Testis (tissue), 3 donors: ENCODE measurements around the gene RBPJ. TPM values are rescaled to one million over a fixed set of nuclear protein-coding genes. Genes with fewer than 3 reads are reported as not detected.

ENCODE experiments used
- DNase-seq: peaks from one replicate; pipeline ENCODE4 v3.0.0-alpha.2; 2019
- H3K27ac ChIP-seq, 2 donors: fragments of 200-600 bp; sonication (generic); one replicate each; pipeline ENCODE4 v1.5.1; 2019
- H3K27me3 ChIP-seq: fragments of 200-600 bp; sonication (generic); one replicate; pipeline ENCODE4 v1.5.1; 2019
- H3K36me3 ChIP-seq: fragments of 200-600 bp; sonication (generic); one replicate; pipeline ENCODE4 v1.5.1; 2017; ENCODE audit warnings: low read depth; ENCODE audit errors: missing control alignments
- H3K4me1 ChIP-seq: fragments of 200-600 bp; sonication (generic); one replicate; pipeline ENCODE4 v1.5.1; 2019
- H3K4me3 ChIP-seq, 2 donors: fragments of 200-600 bp; sonication (generic); one replicate each; pipeline ENCODE4 v1.5.1; 2017 to 2019
- H3K9me3 ChIP-seq: fragments of 200-600 bp; sonication (generic); one replicate; pipeline ENCODE4 v1.5.1; 2017
- POLR2A ChIP-seq: fragments of 450-650 bp; IDR thresholded peaks from one replicate; pipeline ENCODE4 v1.6.1; 2017; ENCODE audit warnings: antibody characterized with exemption, mild to moderate bottlenecking, moderate library complexity
- WGBS, 2 donors: methylation state at CpG; one replicate each; pipeline ENCODE4 v1.1.5; 2018; 5-methylcytosine and 5-hydroxymethylcytosine counted together
- intact Hi-C: fragments of 100-400 bp; cut with DNase I; formaldehyde crosslinking; loops from one replicate; pipeline ENCODE4 v1.15.1; 2023; ENCODE audit warnings: low total_unique reads
- polyA plus RNA-seq: library from polyadenylated mRNA; stranded (reverse); fragments of 350-450 nt; fragmentation: Illumina TruSeq; extraction: RNeasy Lipid Tissue Mini Kit (QIAGEN cat#74804); gene quantifications from one replicate; pipeline ENCODE4 v1.2.3, GENCODE V29; 2014; ENCODE audit warnings: low read depth, low replicate concordance; ENCODE audit not compliant: insufficient read depth
- total RNA-seq, 2 donors: library from RNA; depleted of rRNA; stranded (reverse); fragments of >200 nt; gene quantifications; one replicate each; pipeline ENCODE4 v1.2.3, GENCODE V29; 2016
- TF ChIP-seq, protein P1 (sequence below), 3 experiments: fragments of 450-650 bp in 2 of 3; fragments of 200-600 bp in 1 of 3; sonication (generic) in 1 of 3; IDR thresholded peaks; one replicate each; pipeline ENCODE4 v1.5.1; 2016 to 2019; ENCODE audit warnings: antibody characterized with exemption in 3 of 3, mild to moderate bottlenecking in 2 of 3, moderate library complexity in 1 of 3

The RBPJ gene
- total and polyA plus RNA-seq, 3 donors from 2014 or later = 57.7 to 75.8 (median 71.6) TPM

DNA sequence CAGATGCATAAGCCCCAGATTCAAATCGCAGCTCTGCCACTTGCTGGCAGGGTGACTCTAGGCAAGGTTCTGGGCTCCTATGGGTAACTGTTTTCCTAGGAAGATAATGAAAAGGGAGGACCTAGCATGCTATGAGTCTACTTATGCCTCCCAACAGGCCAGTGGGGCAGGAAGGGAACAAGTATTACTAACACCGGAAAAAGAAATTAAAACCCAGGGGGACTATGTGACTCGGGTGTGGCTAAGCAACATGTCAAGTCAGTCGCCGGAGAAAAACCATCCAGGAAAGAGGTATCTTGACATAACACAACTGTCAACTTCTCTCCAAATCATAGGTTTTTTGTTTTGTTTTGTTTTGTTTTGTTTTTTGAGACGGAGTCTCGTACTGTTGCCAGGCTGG is 45.5 kb upstream of the RBPJ start:
- Histone ChIP-seq H3K27ac (no peak overlapping the region), H3K4me1 (no peaks in the 10 kb centered on the region), H3K9me3 (no peaks in the 10 kb centered on the region), H3K36me3 (no peaks in the 10 kb centered on the region), H3K4me3 (no peak overlapping the region), H3K27me3 (no peaks in the 10 kb centered on the region)
- no peak for DNase-seq
- TF ChIP-seq, protein P1, sequence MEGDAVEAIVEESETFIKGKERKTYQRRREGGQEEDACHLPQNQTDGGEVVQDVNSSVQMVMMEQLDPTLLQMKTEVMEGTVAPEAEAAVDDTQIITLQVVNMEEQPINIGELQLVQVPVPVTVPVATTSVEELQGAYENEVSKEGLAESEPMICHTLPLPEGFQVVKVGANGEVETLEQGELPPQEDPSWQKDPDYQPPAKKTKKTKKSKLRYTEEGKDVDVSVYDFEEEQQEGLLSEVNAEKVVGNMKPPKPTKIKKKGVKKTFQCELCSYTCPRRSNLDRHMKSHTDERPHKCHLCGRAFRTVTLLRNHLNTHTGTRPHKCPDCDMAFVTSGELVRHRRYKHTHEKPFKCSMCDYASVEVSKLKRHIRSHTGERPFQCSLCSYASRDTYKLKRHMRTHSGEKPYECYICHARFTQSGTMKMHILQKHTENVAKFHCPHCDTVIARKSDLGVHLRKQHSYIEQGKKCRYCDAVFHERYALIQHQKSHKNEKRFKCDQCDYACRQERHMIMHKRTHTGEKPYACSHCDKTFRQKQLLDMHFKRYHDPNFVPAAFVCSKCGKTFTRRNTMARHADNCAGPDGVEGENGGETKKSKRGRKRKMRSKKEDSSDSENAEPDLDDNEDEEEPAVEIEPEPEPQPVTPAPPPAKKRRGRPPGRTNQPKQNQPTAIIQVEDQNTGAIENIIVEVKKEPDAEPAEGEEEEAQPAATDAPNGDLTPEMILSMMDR (IDR thresholded peaks at IDR 0.05) = no peak
- no peak for TF ChIP-seq POLR2A
- intact Hi-C loops = no loop called here
- WGBS, 2 donors = 73 to 81% methylated on average over 7 of the region's 7 CpGs

DNA sequence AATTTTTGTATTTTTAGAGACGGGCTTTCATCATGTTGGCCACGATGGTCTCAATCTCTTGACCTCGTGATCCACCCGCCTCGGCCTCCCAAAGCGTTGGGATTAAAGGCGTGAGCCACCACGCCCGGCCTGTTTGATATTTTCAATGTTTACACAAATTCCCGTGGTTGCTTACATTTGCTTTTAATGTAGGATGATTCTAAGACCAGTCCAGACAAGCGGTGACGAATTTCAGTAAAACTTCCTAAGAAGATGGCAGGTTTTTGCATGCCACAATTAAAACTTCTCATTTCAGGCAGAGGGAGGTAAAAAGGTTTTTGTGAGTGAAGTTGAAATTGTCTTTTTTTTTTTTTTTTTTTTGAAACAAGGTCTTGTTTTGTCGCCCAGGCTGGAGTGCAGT is 41.4 kb upstream of the RBPJ start:
- H3K9me3 ChIP-seq = no peaks in the 10 kb centered on the region
- 93 to 94% methylated on average over 13 of the region's 13 CpGs for WGBS, 2 donors

DNA sequence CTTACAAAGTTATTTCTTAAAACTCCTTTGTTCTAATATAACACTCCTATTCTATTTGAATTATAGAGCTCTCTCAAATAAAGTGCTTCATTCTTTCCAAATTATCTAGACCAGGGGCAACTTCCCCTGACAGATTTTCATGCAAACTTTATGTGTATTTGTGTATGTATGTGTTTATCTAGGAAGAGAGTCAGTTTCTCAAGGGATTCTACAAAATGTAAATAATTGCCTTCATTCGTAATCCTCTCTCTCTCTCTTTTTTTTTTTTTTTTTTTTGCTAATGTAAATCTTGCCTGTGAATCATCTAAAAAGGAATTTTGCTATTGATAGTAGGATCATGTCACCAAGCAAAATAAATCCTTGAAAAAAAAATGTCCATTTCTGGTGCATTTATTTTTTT is 38.9 kb upstream of the RBPJ start:
- TF ChIP-seq, protein P1 (IDR thresholded peaks at IDR 0.05) = no peak
- no peak for TF ChIP-seq POLR2A
- H3K27me3 ChIP-seq = no peaks in the 10 kb centered on the region
- H3K4me3 ChIP-seq = no peak overlapping the region
- H3K27ac ChIP-seq = no peak overlapping the region
- intact Hi-C loops = no loop called here
- no peaks in the 10 kb centered on the region for H3K9me3 ChIP-seq
- WGBS, 2 donors = 87 to 89% methylated on average over 1 of the region's 1 CpG
- H3K36me3 ChIP-seq = no peaks in the 10 kb centered on the region
- H3K4me1 ChIP-seq = no peaks in the 10 kb centered on the region
- no peak for DNase-seq

More for the DNA sequence above, 41.4 kb upstream of the RBPJ start:
- intact Hi-C loops = no loop called here
- H3K36me3 ChIP-seq = no peaks in the 10 kb centered on the region
- no peaks in the 10 kb centered on the region for H3K4me1 ChIP-seq
- no peak overlapping the region for H3K4me3 ChIP-seq
- DNase-seq = no peak
- H3K27ac ChIP-seq = no peak overlapping the region
- TF ChIP-seq, protein P1 (IDR thresholded peaks at IDR 0.05) = no peak
- TF ChIP-seq POLR2A = no peak
- no peaks in the 10 kb centered on the region for H3K27me3 ChIP-seq

DNA sequence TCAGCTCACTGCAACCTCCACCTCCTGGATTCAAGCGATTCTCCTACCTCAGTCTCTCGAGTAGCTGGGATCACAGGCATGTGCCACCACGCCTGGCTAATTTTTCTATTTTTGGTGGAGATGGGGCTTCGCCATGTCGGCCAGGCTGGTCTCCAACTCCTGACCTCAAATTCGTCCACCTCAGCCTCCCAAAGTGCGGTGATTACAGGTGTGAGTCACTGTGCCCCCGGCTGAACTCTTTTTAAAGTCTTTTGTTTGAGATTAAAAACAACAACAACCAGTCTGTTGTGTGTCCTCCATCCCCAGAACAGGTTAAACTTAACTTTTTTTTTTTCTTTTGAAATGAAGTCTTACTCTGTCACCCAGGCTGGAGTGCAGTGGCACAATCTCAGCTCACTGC is 36.3 kb upstream of the RBPJ start:
- no peaks in the 10 kb centered on the region for H3K9me3 ChIP-seq
- intact Hi-C loops = no loop called here
- TF ChIP-seq, protein P1 (IDR thresholded peaks at IDR 0.05) = no peak
- no peak for TF ChIP-seq POLR2A
- H3K4me3 ChIP-seq = no peak overlapping the region
- no peaks in the 10 kb centered on the region for H3K4me1 ChIP-seq
- no peak for DNase-seq
- WGBS, 2 donors = 88 to 90% methylated on average over 8 of the region's 8 CpGs
- H3K27me3 ChIP-seq = no peaks in the 10 kb centered on the region
- no peaks in the 10 kb centered on the region for H3K36me3 ChIP-seq
- no peak overlapping the region for H3K27ac ChIP-seq

DNA sequence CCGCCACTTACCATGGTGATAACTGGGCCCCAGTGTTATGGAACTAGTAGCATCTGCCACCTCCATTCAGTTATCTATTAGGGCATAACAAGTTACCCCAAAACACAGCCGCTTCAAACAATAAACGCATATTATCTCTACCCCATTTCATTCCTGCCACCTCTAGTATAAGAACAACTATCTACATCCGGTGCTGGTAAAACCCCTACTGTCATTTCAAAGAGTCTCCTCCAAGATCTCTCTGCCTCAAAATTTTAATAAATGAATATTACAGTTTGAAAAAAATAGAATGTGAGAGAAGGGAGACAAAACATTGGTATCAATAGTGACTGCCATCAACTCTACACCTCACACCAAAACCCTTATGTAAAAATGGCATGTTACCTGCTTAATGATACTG is 35.5 kb upstream of the RBPJ start:
- Histone ChIP-seq H3K4me3 (no peak overlapping the region), H3K4me1 (no peaks in the 10 kb centered on the region), H3K9me3 (no peaks in the 10 kb centered on the region), H3K27ac (no peak overlapping the region), H3K27me3 (no peaks in the 10 kb centered on the region), H3K36me3 (no peaks in the 10 kb centered on the region)
- 63 to 85% methylated on average over 3 to 4 of the region's 4 CpGs for WGBS, 2 donors
- no peak for TF ChIP-seq POLR2A
- TF ChIP-seq, protein P1 (IDR thresholded peaks at IDR 0.05) = no peak
- intact Hi-C loops = no loop called here
- DNase-seq = no peak
